GM19328 (cell line): ENCODE data around the gene SCAMP4.

Experiments used
- ATAC-seq: cut with Tn5 transposase; IDR thresholded peaks from one replicate; pipeline ENCODE4 v1.9.1; 2021; ENCODE audit warnings: mild to moderate bottlenecking, moderate library complexity; ENCODE audit not compliant: unreplicated experiment

Gene SCAMP4

GRCh38 chr19:1935484-1936208, 30.4 kb downstream of the SCAMP4 start:
- ATAC-seq, result no peak

- no peak for ATAC-seq
These were observed 31.2 kb downstream of the SCAMP4 start for GRCh38 chr19:1936430-1936829.

GRCh38 chr19:1936916-1937610, 31.9 kb downstream of the SCAMP4 start:
- ATAC-seq, result no peak

- ATAC-seq, result no peak
These were observed 32.9 kb downstream of the SCAMP4 start for GRCh38 chr19:1938071-1938470.

GRCh38 chr19:1941146-1942077, 36.2 kb downstream of the SCAMP4 start, which contains the start of gene CSNK1G2:
Gene CSNK1G2 (plus strand): TSS chr19:1941172. CDS start chr19:1969773, 28,601 bp downstream.
- ATAC-seq, result no peak

GRCh38 chr19:1942078-1942933, 37.1 kb downstream of the SCAMP4 start:
- ATAC-seq, result no peak

GRCh38 chr19:1942934-1943555, 37.8 kb downstream of the SCAMP4 start:
- ATAC-seq, result no peak

DNA sequence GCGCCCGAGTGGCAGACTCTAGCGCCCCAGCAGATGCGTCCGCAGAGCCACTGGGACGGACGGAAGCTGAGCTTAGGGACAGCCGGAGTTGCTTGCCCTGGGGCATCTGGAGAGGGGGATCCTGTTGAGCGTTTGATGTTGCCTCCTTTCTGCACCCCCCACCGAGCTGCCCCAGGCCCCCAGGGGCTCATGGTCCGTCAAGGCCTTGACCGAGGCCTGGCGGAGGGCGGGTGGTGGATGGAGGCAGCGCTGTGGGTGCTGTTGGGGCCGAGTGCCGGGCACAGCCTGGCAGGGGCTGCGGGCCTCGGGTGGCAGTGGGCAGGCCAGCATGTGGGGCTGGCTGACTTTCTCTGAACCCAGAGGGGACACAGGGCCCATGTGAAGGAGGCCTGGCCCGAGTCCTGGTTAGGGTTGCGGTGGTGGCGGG, 38.5 kb downstream of the SCAMP4 start:
- ATAC-seq, result no peak

GRCh38 chr19:1944088-1944915, 39.1 kb downstream of the SCAMP4 start:
- no peak for ATAC-seq

DNA sequence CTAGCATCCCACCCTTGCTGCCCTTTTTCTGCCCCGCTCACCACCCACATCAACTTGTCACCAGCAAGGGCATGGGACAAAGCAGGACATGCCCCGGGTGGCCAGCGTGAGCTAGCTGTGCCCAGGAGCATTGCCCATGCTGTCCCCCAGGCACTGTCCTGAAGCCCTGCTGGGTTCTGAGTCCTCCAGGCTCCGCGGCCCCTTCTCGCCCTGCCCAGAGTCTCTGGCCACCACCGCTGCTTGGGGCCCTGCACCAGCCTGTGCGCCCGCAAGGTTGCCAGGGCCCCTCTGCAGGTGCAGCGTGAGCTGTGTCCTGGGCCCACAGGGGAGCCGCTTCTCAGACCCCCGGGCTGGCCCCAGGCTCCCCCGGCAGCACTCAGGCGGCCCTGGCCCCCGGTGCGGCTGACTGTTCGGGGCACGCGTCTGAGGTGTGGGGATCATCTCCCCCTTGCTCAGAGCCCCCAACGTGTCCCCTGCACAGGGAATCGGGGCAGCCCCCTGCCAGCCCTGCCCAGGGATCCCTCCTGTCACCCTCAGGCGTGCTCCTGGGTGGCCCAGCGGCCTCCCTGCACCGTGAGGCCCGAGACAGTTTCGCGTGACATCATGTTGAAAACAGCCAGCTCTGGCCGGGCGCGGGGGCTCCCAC, 39.8 kb downstream of the SCAMP4 start:
- no peak for ATAC-seq

DNA sequence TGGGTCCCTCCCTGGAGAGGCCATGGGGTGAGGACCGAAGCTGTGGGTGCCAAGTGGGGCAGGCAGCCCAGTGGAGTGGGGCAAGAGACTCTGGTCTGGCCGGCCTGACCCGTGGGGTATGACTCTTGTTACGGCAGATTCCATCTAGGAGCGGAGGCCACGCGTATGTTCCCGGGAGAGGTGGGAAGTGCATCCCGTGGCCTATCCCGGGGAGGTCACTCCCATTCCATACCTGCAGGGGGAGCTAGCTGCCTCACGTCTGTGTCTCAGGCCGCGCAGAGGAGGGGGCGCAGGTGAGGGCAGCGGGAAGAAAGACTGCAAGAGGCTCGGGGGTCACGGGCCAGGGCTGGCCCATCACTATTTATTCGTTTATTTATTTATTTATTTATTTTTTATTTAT, 40.7 kb downstream of the SCAMP4 start:
- no peak for ATAC-seq

GRCh38 chr19:1947651-1948209, 42.5 kb downstream of the SCAMP4 start:
- ATAC-seq, result no peak

DNA sequence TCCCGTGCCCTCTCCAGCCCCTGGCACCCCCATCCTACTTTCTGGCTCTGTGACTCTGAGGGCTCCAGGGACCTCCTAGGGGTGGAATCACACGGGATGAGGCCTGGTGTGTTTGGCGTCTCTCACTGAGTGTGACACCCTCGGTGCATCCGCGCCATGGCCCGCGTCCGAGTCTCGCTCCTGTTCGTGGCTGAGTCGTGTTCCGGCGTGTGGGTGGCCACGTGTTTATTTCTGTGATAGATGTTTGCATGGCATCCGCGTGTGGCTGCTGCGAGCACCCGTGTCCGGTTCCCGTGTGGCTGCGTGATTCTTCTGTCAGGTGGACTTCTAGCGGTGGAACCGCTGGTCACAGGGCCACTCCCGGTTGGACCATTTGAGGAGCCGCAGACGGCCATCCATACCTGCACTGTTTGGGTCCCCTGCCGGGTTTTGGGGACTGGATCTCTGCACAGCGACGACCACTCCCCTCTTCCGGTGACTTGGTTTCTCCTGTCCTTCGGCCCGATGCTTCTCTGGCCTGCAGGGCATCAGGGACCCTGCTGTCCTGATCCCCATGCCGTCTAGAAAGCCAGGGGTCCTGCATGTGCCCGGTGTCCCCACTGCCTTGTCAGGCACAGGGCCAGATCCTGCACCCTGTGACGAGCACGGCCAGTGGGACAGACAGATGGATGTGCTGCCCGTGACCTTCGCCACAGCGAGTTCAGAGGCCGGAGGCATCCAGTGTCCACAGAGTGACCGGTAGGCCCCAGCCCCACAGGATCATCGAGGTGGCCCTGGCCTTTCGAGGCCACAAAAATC, 44.3 kb downstream of the SCAMP4 start:
- ATAC-seq, result no peak

- ATAC-seq, result no peak
These were observed 45.4 kb downstream of the SCAMP4 start for GRCh38 chr19:1950640-1951039.

- no peak for ATAC-seq
These were observed 47.4 kb downstream of the SCAMP4 start for GRCh38 chr19:1952635-1953034.

DNA sequence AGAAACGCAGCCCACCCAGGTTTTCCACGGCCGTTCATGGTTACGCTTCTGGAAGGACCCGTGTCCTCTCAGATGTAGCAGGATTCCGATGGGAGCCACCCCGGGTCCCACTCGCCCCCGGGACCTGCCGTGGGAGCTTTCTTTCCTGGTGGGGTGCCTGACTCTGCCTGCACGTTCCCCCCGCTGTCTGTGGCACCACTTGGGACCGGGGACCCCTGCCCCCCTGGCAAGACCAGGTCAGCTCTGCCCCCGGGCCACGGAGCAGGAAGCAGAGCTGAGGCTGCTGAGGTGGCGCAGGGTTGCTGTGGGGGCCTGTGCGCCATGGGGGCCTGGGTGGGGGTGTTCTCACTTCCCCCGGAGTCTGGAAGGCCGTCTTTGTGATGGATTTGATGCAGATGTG, 47.8 kb downstream of the SCAMP4 start:
- ATAC-seq, result no peak

DNA sequence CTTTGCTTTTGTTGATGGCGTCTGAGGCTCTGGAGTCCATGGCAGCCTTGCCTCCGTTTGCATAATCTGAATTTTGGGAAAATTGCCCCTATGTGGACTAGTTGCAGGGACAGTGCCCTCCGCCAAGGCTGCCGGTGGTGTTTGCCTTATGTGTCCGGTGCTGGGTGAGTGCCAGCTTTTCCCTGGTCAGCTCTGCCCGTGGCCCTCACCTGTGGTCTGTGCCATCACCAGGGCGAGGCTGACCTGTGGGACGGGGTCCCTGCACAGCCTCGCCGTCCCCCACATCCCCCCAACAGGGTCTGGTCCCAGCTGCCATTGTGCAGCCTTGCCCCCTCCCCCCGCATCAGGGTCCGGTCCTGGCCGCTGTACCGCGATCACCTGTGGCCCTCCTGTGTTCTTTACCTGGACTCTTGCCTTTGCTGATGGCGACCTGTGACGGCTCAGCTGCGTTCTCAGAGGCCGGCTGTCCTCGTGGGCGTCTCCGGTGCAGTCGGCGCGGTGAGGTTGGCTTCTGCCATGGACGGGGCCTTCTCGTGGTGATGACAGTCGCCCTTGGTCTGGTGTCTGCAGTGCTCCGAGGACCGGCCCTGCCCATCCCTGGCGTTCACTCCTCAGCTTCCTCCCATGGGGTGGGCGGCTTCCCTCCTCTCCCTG, 48.4 kb downstream of the SCAMP4 start:
- no peak for ATAC-seq
